ENCODE results near the gene POGK. TPM values are rescaled to one million over a fixed set of nuclear protein-coding genes. Genes with fewer than 3 reads are reported as not detected.

The POGK gene
- total and polyA plus RNA-seq, 9 of the 15 experiments (the other 6 are each of a cell fraction or from before 2014, with no cell fraction given): 6.1 to 44.5 (median 24.3) TPM

GRCh38 chr1:166857995-166858394 is 18.7 kb downstream of the POGK start (continued):
- TF ChIP-seq ZNF280A (IDR thresholded peaks at IDR 0.05; ENCODE audit: low read depth, partially characterized antibody): no peak
- TF ChIP-seq POLR2G (IDR thresholded peaks at IDR 0.05; ENCODE audit: low read depth, low read length): no peak
- TF ChIP-seq HDAC6 (IDR thresholded peaks at IDR 0.05; ENCODE audit: low read depth, low read length): no peak
- TF ChIP-seq BHLHE40 (IDR thresholded peaks at IDR 0.05; ENCODE audit: low read length): no peak
- TF ChIP-seq, protein P1, sequence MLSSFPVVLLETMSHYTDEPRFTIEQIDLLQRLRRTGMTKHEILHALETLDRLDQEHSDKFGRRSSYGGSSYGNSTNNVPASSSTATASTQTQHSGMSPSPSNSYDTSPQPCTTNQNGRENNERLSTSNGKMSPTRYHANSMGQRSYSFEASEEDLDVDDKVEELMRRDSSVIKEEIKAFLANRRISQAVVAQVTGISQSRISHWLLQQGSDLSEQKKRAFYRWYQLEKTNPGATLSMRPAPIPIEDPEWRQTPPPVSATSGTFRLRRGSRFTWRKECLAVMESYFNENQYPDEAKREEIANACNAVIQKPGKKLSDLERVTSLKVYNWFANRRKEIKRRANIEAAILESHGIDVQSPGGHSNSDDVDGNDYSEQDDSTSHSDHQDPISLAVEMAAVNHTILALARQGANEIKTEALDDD (IDR thresholded peaks at IDR 0.05): no peak

DNA sequence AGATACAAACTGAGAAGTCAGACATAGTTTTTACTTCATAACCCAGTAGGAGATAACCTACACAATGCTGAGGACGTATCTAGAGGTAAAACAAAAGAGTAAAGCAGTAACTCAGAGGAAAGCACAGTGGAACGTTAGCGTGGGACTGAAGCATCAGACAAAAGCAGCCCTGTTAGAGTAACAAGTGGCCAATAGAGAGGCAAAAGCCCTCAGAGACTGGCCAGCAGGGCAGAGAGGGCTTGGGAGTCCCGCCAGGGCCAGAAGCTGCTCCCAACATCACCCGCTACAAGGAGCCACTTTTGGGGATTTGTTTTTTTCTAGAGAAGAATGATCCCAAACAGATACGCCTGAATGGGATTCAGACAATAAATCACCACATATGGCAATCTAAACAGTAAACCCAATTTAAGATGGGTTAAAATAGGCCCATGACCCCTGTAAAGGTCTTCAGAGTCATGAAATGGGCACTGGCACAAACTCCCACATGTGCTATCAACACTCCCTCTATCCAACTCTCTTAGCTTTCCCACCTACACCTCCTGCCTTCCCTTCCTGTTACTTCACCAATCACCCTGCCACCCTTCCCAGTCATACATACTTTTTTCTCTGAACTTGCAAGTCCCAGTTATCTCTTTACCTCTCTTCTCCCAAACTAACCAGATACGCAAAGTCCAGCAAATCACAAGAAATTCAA is 19.6 kb downstream of the POGK start:
- Histone ChIP-seq H3K36me3 (ENCODE audit: control insufficient read depth, insufficient read depth, low read length) (peaks cover 99% of the 10 kb centered on the region), H3K9me3 (replicated peaks; ENCODE audit: control insufficient read depth, insufficient read depth, low read depth, low read length) (no peaks in the 10 kb centered on the region), H4K20me1 (replicated peaks; ENCODE audit: control insufficient read depth, insufficient read depth, low read length) (no peaks in the 10 kb centered on the region), H3K4me1 (replicated peaks in 1 of 2; ENCODE audit: control insufficient read depth in 2 of 2, insufficient read depth in 2 of 2, low read length in 2 of 2) (no peaks in the 10 kb centered on the region; a peak in 1 of 5 replicates), H3K9me1 (ENCODE audit: control insufficient read depth, insufficient read depth, low read length) (no peaks in the 10 kb centered on the region), H3K27me3 (ENCODE audit: control insufficient read depth in 2 of 2, insufficient read depth in 2 of 2, low read length in 2 of 2) (no peaks in the 10 kb centered on the region), H3K27ac (ENCODE audit: extremely low read depth, low read depth, low read length) (no peak overlapping the region), H2AFZ (ENCODE audit: low read depth, low read length) (no peak overlapping the region), H3K79me2 (ENCODE audit: control insufficient read depth, insufficient read depth, low read length) (no peaks in the 10 kb centered on the region), H3K4me2 (ENCODE audit: insufficient read depth, low read length) (no peak overlapping the region), H3K9ac (ENCODE audit: insufficient read depth in 1 of 2, low read depth in 2 of 2, low read length in 2 of 2) (no peak overlapping the region), H3K4me3 (no peak overlapping the region)
- 92% methylated on average over 7 of the region's 7 CpGs for WGBS (ENCODE audit: insufficient coverage, low coverage, missing lambda C conversion rate)
- in situ Hi-C loops (cut with MboI): no loop called here
- CTCF ChIA-PET (ENCODE audit: low intra/inter-chr PET ratio): no interaction called here
- no peak for ATAC-seq
- intact Hi-C loops (cut with micrococcal nuclease): no loop called here
- no TSS peak for BruUV-seq (replicated peaks)
- DNase-seq (ENCODE audit: extremely low read depth in 1 of 4, low spot score in 3 of 4): no peak
- POLR2A ChIA-PET: interaction anchor here (0.9 to 3.0 kb wide), 4 partner anchors 8 to 12 kb away, joined by 4 to 8 read pairs (median 5); no protein-coding TSS in a partner anchor
- FAIRE-seq: no peak
- TF ChIP-seq NFIX (CRISPR knock-in tag; IDR thresholded peaks at IDR 0.05; ENCODE audit: low read depth) (no peak), SOX6 (IDR thresholded peaks at IDR 0.05) (no peak), ARID1B (IDR thresholded peaks at IDR 0.05) (no peak), PHF21A (IDR thresholded peaks at IDR 0.05; ENCODE audit: borderline replicate concordance, low read depth) (no peak), EZH2 (IDR thresholded peaks at IDR 0.05; ENCODE audit: borderline replicate concordance, low read depth, low read length) (no peak), ZNF274 (IDR thresholded peaks at IDR 0.05; ENCODE audit: borderline replicate concordance, low read depth, low read length) (no peak), MTF1 (CRISPR knock-in tag; IDR thresholded peaks at IDR 0.05; ENCODE audit: borderline replicate concordance) (no peak), ZNF398 (CRISPR knock-in tag; IDR thresholded peaks at IDR 0.05) (no peak), GATAD2A (IDR thresholded peaks at IDR 0.05) (no peak), MECOM (CRISPR knock-in tag; IDR thresholded peaks at IDR 0.05) (no peak)
- TF ChIP-seq, protein P2, sequence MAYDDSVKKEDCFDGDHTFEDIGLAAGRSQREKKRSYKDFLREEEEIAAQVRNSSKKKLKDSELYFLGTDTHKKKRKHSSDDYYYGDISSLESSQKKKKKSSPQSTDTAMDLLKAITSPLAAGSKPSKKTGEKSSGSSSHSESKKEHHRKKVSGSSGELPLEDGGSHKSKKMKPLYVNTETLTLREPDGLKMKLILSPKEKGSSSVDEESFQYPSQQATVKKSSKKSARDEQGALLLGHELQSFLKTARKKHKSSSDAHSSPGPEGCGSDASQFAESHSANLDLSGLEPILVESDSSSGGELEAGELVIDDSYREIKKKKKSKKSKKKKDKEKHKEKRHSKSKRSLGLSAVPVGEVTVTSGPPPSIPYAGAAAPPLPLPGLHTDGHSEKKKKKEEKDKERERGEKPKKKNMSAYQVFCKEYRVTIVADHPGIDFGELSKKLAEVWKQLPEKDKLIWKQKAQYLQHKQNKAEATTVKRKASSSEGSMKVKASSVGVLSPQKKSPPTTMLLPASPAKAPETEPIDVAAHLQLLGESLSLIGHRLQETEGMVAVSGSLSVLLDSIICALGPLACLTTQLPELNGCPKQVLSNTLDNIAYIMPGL (CRISPR knock-in tag; IDR thresholded peaks at IDR 0.05): no peak
